Measurements from ENCODE around the gene UGGT2. TPM values are rescaled to one million over a fixed set of nuclear protein-coding genes. Genes with fewer than 3 reads are reported as not detected.

Gene UGGT2
- total RNA-seq, 4 donors from 2014 or later = 7.7 to 35.3 (median 11.1) TPM

DNA sequence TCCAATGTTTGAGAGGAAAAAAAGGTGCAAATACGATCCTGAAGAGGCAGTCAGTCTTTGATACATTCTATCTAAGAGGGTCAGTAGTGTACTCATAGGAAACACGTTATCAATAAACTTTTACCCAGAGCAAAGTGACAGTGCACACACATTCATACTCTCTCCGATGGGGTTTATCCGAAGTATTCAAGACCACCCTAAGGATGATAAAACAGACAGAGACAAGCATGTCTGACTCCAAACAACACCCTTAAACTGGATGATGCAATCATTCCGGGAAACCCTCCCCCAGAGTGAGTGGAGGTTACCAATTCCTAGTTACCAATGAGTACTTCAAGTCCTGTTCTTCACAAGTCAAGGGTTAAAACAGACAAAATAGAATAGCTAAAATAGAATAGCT is 297.1 kb downstream of the UGGT2 start:
- peaks cover 0 to 21% (median 0%) of the 10 kb centered on the region in 3 donors for H3K36me3 ChIP-seq
- intact Hi-C loops (cut with DNase I) = no loop called here
- DNase-seq = no peak
- WGBS, 2 donors = 91 to 93% methylated on average over 5 of the region's 5 CpGs
- TF ChIP-seq POLR2A (IDR thresholded peaks at IDR 0.05) = no peak
- TF ChIP-seq, protein P1, sequence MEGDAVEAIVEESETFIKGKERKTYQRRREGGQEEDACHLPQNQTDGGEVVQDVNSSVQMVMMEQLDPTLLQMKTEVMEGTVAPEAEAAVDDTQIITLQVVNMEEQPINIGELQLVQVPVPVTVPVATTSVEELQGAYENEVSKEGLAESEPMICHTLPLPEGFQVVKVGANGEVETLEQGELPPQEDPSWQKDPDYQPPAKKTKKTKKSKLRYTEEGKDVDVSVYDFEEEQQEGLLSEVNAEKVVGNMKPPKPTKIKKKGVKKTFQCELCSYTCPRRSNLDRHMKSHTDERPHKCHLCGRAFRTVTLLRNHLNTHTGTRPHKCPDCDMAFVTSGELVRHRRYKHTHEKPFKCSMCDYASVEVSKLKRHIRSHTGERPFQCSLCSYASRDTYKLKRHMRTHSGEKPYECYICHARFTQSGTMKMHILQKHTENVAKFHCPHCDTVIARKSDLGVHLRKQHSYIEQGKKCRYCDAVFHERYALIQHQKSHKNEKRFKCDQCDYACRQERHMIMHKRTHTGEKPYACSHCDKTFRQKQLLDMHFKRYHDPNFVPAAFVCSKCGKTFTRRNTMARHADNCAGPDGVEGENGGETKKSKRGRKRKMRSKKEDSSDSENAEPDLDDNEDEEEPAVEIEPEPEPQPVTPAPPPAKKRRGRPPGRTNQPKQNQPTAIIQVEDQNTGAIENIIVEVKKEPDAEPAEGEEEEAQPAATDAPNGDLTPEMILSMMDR (IDR thresholded peaks at IDR 0.05) = no peak
- H3K27me3 ChIP-seq = no peaks in the 10 kb centered on the region
- peaks cover 0 to 30% (median 0%) of the 10 kb centered on the region in 3 donors for H3K4me1 ChIP-seq
- no peak overlapping the region for H3K4me3 ChIP-seq
- H3K9me3 ChIP-seq = no peaks in the 10 kb centered on the region
- H3K27ac ChIP-seq = no peak overlapping the region

DNA sequence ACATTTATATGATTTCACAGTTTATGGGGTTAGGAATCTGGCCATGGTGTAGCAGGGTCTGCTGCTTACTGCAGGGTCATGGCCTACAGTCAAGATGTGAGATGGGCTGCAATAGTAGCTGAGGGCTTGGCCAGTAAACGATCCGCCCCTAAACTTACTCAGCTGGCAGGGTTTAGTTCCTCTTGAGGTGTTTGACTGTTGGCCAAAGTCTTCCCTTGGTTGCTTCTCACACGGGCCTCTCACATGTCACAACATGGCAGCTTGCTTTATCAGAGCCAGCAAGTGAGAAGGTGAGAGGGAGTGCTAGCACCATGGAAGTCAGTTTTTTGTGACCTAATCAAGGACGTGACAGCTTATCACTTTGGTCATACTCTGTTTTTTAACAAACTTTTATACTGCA is 299.1 kb downstream of the UGGT2 start:
- no peaks in the 10 kb centered on the region for H3K9me3 ChIP-seq
- no peak for DNase-seq
- TF ChIP-seq POLR2A (IDR thresholded peaks at IDR 0.05) = no peak
- TF ChIP-seq, protein P1 (IDR thresholded peaks at IDR 0.05) = no peak
- peaks cover 0 to 7% (median 0%) of the 10 kb centered on the region in 3 donors for H3K36me3 ChIP-seq
- H3K4me1 ChIP-seq = peaks cover 0 to 30% (median 0%) of the 10 kb centered on the region in 3 donors
- H3K4me3 ChIP-seq = no peak overlapping the region
- intact Hi-C loops (cut with DNase I) = no loop called here
- no peaks in the 10 kb centered on the region for H3K27me3 ChIP-seq
- H3K27ac ChIP-seq = no peak overlapping the region
- WGBS, 2 donors = 29 to 51% methylated on average over 2 to 4 of the region's 4 CpGs

- Histone ChIP-seq H3K36me3 (no peaks in the 10 kb centered on the region), H3K27me3 (no peaks in the 10 kb centered on the region), H3K4me3 (no peak overlapping the region), H3K27ac (no peak overlapping the region), H3K9me3 (no peaks in the 10 kb centered on the region), H3K4me1 (peaks cover 0 to 23% (median 0%) of the 10 kb centered on the region in 3 donors)
- no peak for DNase-seq
- TF ChIP-seq, protein P1 (IDR thresholded peaks at IDR 0.05) = no peak
- TF ChIP-seq POLR2A (IDR thresholded peaks at IDR 0.05) = no peak
- intact Hi-C loops (cut with DNase I) = no loop called here
- WGBS, 2 donors = 86 to 97% methylated on average over 2 of the region's 2 CpGs
Observed at GRCh38 chr13:95752677-95753076, 300.5 kb downstream of the UGGT2 start.

Small RNAs within 50 kb of the gene (small RNA-seq; reads per million reads assigned to genes)
- 0 reads per million in 4 donors for gene HMGN1P24

Other genes with a start within 250 kb of the UGGT2 start
- gene HS6ST3, start 36.7 kb upstream of the UGGT2 start, total RNA-seq = under 1 TPM in 3 of 4 donors, not detected in 1; 0.04 to 0.59 (median 0.57) TPM

Measured in esophagus squamous epithelium (tissue), 5 donors.